Activated CD4-positive, alpha-beta T cell treated with anti-CD3 and anti-CD28 coated beads for 1 hour (primary cell): Measurements from ENCODE around the gene MEGF6.
"Not testable (repeated sequence)": the region's sequence is repeated elsewhere in the genome, so short reads cannot be mapped to it uniquely, and the experiment has no call there.

Experiments
- DNase-seq: peaks from one replicate; pipeline ENCODE4 v3.0.0-alpha.2; 2020

MEGF6 gene

GRCh38 chr1:3629561-3630160, 18.4 kb upstream of the MEGF6 start:
- no peak for DNase-seq

DNA sequence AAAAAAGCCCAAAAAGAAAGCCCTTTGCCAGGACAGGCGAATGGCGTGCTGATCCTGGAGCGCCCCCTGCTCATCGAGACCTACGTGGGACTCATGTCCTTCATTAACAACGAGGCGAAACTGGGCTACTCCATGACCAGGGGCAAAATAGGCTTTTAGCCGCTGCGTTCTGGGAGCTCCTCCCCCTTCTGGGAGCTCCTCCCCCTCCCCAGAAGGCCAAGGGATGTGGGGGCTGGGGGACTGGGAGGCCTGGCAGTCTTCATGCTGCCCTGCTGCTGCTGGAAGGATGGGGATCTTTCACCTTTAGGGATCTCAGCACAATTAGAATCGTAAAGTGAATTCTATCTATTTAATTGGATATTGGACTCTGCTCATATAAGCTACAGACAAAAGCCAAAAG, 17.1 kb upstream of the MEGF6 start:
- no peak for DNase-seq

DNA sequence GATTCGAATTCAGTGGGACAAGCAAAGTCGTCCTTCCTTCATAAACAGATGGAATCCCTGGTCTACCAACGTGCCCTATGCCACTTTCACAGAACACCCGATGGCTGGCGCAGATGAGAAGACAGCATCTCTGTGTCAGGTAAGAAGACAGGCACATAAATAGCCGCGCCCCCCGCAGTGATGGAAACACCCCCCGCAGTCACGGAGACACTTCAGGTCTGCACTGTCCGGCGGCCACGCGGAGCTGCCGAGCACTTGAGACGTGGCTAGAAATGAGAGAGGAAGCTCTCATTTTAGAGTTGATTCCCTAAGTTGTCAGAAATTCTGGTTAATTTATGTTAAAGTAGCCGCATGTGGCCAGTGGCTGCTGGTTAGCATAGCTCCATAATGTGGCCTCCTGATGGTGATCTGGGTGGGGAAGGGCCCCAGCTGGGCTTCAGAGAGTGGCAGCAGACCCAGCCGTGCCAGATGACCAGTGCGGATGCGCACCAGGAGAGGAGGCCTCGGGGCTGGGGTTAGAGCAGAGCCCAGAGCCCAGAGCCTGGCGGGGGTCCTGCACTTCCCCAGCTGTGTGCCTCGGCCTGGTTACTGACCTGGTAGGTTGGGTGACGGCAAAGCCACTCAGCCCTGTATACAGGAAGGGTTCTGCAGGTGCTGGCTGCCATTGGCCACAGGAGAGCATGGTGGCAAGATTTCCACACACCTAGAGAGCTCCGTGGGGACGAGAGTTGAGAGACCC, 16.4 kb upstream of the MEGF6 start:
- no peak for DNase-seq

DNA sequence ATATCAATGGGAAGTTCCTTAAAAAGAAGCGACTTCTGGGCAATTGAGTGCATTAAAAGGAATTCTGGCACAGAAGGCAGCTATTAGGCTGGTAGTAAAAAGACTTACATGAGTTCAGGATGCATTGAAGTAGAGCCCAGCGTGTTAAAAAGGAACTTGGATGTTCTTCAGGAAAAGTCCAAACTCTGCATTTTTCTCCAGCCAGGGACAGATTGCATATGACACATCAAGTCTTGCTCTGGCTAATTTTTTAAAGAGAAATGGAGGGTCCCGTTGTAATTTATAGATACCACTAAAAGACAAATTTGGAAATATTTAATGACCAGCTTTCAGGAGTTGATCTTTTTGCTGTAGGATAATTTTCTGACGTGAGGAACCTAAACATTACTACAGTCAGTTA, 14.7 kb upstream of the MEGF6 start:
- DNase-seq, result no peak

- no peak for DNase-seq
These were observed 14.0 kb upstream of the MEGF6 start for GRCh38 chr1:3625151-3625907.

- DNase-seq, result peak; percentile 98
These were observed 13.2 kb upstream of the MEGF6 start, which contains the start of gene TPRG1L for GRCh38 chr1:3624200-3625136. Gene TPRG1L (plus strand): TSS chr1:3625015. CDS start chr1:3625073, 58 bp downstream.

DNA sequence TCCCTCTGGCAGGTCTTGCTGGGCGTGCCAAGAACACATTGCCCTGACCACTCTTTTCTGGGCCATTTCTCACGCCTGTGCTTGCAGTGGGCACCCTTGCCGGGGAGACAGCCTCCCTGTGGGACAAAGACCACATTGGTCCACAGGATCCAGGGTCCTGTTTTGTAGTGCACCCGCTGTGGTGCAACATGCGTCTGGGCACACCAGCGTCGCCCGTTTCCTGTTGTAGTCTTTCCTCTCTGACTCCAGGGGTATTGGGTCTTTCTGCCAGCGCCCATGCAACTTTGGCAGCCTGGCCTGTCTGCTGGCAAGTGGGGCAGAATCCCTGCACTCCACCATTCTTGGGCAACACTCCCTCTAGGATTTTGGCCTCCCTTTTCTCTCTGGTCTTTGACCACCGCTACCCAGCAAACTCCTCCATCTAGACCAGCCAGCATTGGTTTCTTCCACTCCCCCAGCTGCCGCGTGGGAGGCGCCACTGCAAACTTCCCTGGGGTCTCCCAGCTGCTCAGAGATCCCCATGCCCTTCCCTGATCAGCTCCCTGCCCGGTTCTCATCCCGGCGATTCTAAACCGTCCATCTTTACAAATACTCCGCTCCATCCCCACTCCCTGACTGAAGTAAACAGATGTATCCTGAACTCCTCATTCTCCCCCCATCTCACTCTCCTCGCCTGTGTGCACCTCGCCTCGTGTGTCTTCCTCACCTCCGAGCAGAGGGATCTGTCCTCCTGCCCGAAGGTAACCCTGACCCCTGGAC, 12.3 kb upstream of the MEGF6 start:
- DNase-seq, result no peak

DNA sequence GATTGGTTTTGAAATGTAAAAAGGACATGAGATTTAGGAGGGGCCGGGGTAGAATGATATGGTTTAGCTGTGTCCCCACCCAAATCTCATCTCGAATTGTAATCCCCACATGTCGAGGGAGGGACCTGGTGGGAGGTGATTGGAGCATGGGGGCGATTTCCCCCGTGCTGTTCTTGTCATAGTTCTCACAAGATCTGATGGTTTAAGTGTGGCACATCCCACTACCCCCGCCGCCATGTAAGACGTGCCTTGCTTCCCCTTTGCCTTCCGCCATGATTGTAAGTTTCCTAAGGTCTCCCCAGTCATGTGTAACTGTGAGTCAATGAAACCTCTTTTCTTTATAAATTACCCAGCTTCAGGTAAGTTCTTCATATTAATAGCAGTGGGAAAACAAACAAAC, 10.8 kb upstream of the MEGF6 start:
- not testable (repeated sequence) for DNase-seq

- DNase-seq, result not testable (repeated sequence)
These were observed 9.9 kb upstream of the MEGF6 start for GRCh38 chr1:3621151-3621671.

DNA sequence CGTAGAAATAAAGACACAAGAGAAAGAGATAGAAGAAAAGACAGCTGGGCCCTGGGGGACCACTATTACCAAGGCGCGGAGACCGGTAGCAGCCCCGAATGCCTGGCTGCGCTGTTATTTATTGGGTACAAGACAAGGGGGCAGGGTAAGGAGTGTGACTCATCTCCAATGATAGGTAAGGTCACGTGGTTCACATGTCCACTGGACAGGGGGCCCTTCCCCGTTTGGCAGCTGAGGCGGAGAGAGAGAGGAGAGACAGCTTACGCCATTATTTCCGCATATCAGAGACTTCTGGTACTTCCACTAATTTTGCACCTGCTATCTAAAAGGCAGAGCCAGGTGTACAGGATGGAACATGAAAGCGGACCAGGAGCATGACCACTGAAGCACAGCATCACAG, 9.4 kb upstream of the MEGF6 start:
- DNase-seq, result no peak

GRCh38 chr1:3618881-3619671, 7.8 kb upstream of the MEGF6 start:
- DNase-seq, result peak; percentile 57

DNA sequence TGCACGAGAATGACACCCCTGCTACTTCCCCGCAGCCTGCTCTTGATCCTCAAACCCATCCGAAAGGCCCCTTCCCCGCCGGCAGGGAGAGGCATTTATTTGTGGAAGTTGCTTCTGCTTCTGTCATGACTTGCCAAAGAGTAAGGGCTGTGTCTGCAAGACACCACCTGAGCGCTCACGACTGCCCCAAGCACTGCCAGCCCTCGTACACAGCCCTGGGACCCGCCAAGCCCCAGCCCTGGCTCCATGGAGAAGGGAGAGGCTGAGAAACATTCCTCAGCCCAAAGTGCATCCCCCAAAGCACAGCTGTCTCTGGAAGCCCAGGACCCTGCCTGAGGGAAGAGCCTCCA, 7.2 kb upstream of the MEGF6 start:
- DNase-seq, result no peak

DNA sequence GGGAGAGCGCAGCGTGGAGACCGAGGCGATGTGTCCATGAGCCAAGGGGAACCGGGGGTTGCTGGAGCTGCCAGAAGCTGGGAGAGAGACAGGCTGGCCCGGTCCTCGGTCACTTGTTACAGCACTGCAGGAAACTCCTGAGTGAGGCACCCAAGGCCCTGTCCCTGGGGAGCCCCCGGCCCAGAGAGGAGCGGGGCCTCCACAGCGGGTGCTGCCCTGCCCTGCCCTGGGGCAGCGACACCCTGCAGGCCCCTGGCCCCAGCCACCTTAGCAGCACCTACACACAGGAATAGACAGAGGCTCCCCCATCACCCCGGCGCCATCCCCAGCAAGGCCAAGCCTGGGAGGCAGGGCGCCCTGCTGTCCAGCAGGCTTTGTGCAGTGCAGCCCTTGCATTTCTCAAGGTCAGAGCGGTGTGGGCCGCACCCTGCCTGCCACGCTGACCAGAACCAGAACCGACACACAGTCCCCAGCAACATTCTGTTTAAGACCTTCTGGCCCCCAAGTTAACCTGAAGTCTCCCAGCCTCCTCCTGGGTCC, 6.6 kb upstream of the MEGF6 start:
- DNase-seq, result no peak

DNA sequence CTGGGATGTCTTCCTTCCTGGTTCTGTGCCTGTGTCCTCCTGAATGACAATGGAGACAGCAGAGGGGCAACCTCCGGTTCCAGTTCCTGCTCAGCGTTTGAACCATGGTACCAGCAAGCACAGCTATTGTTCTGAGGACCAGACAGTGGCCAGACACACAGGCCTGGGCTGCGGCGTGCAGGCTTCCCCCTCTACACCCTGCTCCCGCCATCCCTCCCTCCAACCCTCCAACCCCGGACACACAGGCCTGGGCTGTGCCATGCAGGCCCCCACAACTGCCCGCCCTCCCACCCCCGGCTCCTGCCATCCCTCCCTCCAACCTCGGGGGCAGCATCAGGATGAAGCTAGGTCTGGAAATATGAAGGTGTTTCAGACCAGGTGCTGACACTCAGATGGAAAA, 5.6 kb upstream of the MEGF6 start:
- no peak for DNase-seq

DNA sequence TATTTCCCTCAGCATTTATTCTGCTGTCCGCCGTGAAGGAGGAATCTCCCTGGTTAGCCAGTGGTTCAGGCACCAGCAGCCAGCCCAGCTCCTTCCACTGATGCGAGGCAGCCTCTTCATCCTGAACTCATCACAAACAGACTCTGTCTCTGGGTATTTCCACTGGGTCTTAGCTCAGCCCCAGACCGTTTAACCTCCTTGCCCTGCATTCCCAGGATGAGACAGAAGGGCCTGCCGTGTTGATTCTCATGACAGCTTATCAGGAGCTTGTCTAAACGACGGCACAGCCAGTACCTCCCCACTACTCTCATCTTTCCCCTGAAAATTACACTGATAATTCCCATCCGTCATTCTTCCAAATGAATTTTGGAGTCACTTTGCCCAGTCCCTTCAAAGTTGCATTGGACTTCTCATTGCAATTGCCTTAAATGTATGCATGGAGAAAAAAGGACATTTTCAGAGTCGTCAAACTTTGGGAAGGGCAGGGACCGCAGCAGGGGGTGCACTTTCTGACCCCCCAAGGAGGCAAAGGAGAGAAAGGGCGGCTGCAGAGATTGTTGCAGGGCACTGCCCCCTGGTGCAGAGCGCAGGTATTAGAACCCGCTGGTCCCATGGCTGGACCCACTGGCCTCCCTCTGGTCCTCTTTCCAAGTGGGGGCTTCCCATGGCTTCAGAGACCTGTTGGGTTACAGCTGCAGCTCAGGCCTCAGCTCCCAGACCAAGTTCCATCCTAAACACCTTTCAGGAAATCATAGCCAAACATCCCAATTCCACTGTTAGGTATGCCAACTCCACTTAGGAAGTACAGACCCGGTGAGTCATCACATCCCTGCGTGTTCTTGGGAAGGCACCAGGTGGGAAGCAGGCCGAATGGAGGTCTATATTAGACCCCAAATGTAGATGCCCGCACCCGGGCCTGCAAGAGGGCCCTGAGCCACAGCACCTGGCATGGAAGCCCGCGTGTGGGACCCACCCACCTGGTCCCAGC, 3.7 kb upstream of the MEGF6 start:
- no peak for DNase-seq

DNA sequence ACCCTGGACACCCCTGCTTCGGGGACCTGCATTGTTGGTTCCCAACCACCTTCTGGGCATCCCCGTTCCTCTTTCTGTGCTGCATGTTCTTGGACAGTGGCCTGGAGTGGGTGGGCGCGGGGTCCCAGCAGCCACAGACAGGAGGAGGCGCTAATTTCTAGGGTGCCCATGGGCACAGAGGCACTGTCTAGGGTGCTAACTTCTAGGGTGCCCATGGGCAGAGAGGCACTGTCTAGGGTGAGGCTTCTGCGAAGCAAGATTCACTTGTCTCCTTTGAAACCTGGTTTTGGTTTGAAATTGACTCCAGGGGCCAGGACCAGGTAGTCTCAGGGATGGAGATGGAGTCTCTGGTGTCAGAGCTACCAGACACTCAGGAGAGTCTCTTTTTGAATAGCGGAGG, 815 bp upstream of the MEGF6 start:
- DNase-seq, result no peak

- no peak for DNase-seq
These were observed 660 bp downstream of the MEGF6 start for GRCh38 chr1:3610527-3611169.

DNA sequence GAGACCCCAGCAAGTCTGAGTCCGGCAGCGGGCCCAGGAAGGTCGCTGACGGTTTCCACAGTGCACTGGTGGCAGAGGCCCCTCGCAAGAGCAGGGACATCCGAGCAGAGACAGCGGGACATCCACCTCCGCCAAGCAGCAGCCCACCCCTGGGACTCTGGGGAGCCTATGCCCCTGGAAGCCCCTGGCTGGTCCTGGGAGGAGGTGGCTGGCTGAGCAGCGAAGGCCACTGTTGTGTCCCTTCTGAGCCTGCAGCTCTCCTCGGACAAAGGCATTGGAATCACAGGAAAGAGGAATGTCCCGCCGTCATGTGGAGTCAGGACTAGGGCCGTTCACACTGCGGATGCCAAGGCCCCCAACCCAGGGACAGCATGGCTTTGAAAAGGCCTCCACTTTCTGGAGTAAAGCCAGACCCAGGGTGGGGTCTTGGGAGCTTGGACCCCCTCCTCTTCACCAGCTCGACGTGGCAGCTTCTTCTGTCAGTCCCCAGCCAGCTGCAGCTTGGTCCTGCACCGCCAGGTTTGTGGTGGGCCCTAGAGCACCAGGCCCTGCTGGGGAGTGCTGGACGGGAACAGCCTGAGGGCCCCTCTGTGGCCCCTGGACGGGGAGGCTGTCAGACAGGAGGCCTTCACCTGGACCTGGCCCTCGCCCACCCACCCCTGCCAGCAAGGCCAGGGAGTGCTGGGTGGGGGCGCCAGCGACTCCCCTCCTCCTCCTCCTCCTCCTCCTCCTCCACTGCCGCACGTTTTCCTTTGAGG, 1.4 kb downstream of the MEGF6 start:
- no peak for DNase-seq
